ENCODE measurements around the gene SLC51B. TPM values are rescaled to one million over a fixed set of nuclear protein-coding genes. Genes with fewer than 3 reads are reported as not detected.
A peak's percentile ranks its signal among the peaks of the same experiment; 100 is the strongest.

Gene SLC51B
- total RNA-seq, 1 experiment from 2014 or later, result 0.36 TPM

DNA sequence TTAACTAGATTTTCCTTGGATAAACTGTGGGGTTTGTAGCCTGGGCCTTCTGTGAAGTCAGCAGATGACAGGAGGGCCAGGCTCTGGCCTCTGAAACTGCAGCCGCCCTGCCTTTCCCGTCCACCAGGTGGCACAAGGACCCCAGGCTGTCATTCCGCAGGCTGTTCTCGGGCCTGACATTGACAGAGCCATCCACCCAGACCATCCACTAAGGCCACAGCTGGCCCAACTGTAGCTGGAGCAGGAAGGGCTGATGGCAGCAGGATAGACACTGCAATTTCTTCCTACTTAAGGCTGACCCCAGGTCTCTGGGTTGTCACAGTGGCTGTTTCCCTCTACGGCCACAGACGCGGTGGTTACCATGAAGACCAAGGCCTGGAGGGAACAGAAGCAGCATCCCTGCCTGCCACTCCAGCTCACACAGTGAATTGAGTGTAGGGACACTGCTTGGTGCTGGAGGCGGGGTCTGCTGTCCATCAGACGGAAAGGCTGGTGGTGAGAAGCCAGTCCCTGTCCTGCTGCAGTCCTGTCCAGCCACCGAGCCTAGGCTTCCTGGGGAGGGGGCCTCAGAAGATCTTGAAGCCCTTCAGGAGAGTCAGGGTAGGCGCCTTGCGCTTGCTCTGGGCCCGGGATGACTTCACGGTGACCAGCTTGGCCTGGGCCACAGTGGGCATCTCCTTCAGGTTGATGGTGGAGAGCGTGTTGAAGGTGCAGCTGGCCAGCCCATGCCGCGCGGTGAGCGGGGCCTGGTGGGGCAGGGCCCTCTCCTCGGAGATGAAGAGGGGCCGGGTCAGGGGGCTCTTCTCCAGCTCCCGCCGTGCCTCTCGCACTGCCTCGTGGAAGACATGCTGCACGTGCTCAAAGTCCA is 9.4 kb downstream of the SLC51B start:
- H3K36me3 ChIP-seq, result no peaks in the 10 kb centered on the region
- H3K27me3 ChIP-seq, result no peaks in the 10 kb centered on the region
- DNase-seq, result peak; percentile 81 to 89
- H3K4me3 ChIP-seq, result no peak overlapping the region
- H3K9me3 ChIP-seq (replicated peaks), result no peaks in the 10 kb centered on the region
- no peak overlapping the region; the same call in 1 of the 2 replicates for H3K27ac ChIP-seq
- peaks cover 34% of the 10 kb centered on the region for H3K4me1 ChIP-seq

DNA sequence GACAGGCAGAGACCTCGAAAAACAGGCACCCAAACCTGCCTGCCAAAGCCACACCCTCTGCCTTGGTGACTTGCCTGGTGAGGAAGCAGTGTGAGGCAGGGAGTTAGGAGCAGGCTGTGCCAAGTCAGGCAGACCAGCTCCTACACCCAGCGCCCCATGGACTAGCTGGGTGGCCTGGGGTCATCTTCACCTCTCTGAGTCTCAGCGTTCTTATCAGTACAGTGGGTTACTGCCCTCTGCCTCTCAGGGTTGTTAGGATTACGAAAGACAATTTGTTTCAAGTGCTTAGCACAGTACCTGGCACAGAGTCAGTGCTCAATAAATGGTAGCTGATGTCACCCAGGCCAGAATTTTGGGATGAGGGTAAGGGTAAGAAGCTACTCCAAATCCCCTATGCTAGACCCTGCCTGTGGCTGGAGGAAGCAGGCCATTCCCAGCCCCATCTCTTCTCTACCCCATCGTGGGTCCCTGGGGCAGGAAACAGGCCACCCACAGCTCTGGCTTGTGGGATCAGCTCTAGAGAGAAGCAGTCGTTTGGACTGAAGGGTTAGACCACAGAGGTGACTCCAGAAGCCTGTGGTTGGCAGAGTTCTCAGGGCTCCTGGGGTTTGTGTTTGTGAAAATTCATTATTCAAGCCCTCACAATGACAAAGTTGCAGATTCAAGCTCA is 10.1 kb downstream of the SLC51B start:
- Histone ChIP-seq H3K4me3 (no peak overlapping the region), H3K4me1 (peaks cover 31% of the 10 kb centered on the region), H3K27ac (peak overlapping the region; percentile 13; the same call in 1 of the 2 replicates), H3K36me3 (no peaks in the 10 kb centered on the region), H3K9me3 (replicated peaks) (no peaks in the 10 kb centered on the region), H3K27me3 (no peaks in the 10 kb centered on the region)
- peak; percentile 65 to 66 for DNase-seq

DNA sequence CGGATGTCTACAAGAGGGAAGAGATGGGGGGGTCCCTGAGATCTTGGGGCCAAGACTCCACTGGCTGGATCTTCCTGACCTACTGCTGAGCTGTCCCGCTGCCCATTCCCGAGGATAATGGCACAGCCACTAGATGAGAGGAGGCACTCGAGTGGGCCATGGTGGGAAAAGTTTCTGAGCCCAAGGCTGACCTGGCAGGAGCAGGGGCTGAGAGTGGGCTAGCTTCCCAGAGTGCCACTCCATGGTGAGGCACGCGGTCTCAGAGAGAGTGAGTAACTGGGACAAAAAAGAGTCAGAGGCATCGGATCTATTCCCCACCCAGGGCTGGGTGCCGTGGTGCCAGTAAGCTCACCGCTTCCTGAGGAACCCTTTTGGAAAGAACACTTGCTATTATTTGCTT is 10.9 kb downstream of the SLC51B start:
- H3K4me1 ChIP-seq, result peaks cover 31% of the 10 kb centered on the region

DNA sequence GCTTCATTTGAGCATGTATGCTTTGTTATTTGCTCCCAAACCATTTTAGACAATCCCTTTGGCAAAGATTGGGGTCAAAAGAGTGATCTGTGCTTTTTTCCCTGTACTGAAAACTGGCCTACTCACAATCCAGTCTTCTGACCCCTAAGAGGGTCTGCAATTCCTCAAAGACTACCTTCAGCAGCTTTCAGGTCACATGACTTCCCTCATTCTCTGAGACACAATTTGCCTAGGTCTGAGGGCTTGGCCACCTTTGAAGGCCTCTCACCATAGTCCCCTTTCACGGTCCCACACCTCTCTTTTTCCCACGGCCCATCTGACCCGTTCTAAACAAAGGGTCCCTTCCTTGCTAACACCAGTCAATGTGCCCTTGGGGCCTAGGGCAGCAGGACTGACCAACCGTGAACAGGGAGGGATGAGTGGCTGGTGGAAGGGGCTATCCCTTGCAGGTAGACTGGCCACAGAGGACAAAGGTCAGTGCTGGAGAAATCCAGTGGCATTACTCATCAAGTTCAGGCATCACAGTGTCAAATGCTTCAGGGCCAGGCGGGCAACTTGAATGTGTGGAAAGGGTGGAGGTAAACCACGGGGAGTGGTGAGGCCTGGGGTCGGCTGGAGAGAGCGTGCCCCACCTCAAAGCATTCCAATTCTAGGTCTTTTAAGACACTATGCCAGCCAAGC is 11.8 kb downstream of the SLC51B start:
- Histone ChIP-seq H3K9me3 (replicated peaks) (no peaks in the 10 kb centered on the region), H3K36me3 (no peaks in the 10 kb centered on the region), H3K4me3 (no peak overlapping the region), H3K27me3 (no peaks in the 10 kb centered on the region), H3K27ac (no peak overlapping the region), H3K4me1 (peaks cover 31% of the 10 kb centered on the region)
- no peak for DNase-seq

More for the DNA sequence above, 10.9 kb downstream of the SLC51B start:
- Histone ChIP-seq H3K27me3 (no peaks in the 10 kb centered on the region), H3K36me3 (no peaks in the 10 kb centered on the region), H3K4me3 (no peak overlapping the region), H3K9me3 (replicated peaks) (no peaks in the 10 kb centered on the region), H3K27ac (no peak overlapping the region)
- DNase-seq, result no peak

DNA sequence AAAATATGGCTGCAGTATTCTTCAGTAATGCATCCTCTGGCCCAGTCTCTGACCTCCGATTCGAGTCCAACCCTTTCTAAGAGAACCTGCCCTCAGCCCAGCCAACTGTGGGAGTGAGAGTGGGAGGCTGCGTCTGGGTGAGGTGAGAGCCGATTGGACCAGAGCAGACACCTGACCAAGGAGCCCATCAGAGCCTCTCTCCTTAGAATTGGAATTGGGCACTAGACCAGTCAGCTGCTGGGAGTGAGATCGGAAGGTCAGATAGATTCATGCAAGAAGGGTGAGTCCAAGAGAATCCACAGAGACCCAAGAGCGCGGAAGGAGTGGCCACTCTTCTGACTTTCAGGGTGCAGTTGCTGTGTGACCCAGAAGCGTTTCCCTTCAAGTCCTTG is 12.4 kb downstream of the SLC51B start:
- DNase-seq, result no peak
- Histone ChIP-seq H3K4me1 (peaks cover 31% of the 10 kb centered on the region), H3K9me3 (replicated peaks) (no peaks in the 10 kb centered on the region), H3K4me3 (no peak overlapping the region), H3K27ac (no peak overlapping the region), H3K36me3 (no peaks in the 10 kb centered on the region), H3K27me3 (no peaks in the 10 kb centered on the region)

DNA sequence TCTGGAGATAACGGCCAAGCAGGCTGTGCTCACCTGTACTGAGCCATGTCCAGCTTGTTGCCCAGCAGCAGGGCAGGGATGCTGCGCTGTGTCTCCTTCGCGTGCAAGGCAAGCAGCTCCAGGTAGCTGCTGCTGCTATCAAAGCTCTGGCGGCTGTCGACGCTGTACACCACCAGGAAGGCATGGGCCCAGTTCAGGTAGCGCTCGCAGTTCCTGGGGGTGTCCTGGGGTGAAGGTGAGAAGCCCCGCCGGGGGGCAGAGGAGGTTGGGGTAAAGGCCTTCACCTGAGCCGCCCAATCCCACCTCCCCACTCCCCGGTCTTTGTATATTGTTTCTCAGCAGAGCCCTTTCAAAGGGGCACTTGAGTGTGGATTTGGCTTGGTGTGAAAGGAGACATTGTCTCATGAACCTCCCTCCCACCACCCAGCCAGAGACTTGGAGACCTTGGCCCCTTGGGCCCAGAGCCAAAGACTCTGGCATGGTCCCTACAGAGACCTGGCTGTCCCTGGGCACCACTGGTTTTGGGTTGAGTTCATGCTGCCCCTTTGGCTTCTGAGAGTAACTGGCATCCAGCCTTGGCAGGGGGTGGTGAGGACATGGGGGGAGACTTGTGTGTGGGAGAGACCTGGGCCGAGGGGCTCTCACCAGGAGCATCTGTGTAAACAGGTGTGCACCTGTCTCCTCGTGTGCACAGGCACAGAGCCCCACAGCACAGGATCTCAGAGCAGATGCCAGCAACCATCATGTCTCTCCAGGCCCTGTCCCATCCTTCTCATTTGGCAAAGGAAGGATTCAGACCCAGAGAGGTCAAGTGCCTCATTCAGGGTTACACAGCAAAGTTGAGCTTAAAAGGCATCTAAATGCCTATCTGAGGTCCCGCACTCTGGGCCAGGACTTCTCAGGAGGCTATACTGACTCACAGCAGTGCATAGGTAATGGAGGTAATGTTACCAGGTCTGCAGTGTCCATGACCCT is 13.5 kb downstream of the SLC51B start:
- Histone ChIP-seq H3K27me3 (no peaks in the 10 kb centered on the region), H3K4me3 (no peak overlapping the region), H3K27ac (no peak overlapping the region), H3K4me1 (peaks cover 31% of the 10 kb centered on the region), H3K9me3 (replicated peaks) (no peaks in the 10 kb centered on the region), H3K36me3 (no peaks in the 10 kb centered on the region)
- no peak for DNase-seq

DNA sequence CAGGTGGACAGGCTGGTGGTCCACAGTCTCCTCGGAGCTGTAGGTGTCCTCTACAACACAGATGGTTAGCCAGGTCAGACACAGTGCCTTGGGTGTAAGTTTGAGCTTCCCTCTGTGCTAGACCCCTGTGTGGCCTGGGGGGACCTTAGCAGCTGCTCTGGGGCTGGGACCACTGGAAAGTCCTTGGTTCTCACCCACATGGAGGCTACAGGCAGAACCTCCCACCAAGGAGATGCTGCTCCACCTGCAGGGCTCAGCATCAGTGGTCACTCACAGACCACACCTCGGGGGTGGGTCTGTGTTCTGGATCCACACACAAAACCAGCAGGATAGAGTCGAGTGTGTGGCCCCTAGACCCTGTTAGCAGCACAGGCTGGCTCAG is 14.2 kb downstream of the SLC51B start:
- Histone ChIP-seq H3K4me3 (no peak overlapping the region), H3K27ac (no peak overlapping the region), H3K4me1 (peaks cover 31% of the 10 kb centered on the region), H3K27me3 (no peaks in the 10 kb centered on the region), H3K9me3 (replicated peaks) (no peaks in the 10 kb centered on the region), H3K36me3 (no peaks in the 10 kb centered on the region)
- no peak for DNase-seq

DNA sequence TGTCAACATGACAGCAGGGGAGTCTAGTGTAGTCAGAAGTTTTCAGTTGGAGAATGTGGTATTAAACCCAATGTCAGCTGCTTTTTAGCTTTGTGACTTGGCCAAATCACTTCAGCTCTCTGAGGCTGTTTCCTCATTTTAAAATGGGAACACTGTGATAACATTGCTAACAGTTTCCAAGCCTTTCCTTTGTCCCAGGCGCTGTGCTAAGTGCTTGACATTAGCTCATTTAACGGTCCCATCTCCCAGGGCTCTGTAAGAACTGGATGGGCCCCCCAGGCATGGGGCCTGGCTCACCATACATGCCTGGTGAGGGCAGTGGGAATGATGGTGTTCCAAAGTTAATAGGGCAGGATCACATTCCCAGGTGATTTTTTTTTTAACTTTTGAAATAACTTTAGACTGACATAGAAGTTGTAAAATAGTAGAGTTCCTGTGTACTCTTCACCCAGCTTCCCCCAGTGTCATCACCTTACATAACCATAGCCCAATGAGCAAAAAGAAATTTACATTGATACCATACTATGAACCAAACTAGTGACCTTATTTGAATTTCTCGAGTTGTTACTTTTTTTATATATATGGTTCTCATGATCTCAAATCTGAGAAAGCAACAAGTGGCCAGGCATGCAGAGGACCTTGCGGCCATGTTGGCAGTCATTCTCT is 14.9 kb downstream of the SLC51B start:
- H3K9me3 ChIP-seq (replicated peaks), result no peaks in the 10 kb centered on the region
- H3K27me3 ChIP-seq, result no peaks in the 10 kb centered on the region
- peaks cover 24% of the 10 kb centered on the region for H3K4me1 ChIP-seq
- H3K27ac ChIP-seq, result no peak overlapping the region
- H3K4me3 ChIP-seq, result no peak overlapping the region
- no peaks in the 10 kb centered on the region for H3K36me3 ChIP-seq
- DNase-seq, result no peak

DNA sequence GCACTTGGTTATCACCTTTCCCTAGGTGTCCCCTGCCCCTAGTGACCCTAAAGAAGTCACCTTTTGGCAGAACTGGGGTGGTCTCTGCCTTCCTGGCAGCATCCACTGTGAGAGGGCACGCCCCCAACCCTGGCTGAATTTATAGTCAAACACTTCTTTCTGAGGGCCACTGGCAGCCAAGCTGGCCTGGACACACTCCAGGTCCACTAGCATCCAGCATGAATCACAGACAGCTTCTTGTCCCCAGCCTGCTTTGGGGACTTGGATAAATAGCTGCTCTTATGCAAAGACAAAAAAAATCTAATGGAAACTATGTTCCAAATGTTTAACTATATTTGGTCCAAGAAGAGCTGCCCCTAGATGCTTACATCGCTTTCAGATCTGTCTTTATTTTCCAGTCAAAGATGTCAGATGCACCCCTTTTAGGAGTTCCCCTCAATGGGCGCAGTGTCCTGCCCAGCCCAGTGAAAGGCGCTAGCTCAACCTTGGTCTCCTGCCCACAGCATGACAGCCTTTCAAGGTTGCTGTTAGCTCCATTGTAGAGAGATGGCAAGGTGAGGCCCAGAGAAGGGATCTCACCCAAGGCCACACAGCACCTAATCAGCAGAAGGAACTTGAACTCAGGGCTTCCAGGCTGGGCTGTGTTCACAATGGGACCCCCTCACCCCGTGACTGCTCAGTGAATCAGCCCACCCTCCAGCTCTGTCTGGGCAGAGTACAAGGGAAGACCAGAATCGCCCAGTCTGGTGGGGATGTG is 15.6 kb downstream of the SLC51B start:
- H3K27ac ChIP-seq, result no peak overlapping the region
- no peak for DNase-seq
- no peak overlapping the region for H3K4me3 ChIP-seq
- H3K9me3 ChIP-seq (replicated peaks), result no peaks in the 10 kb centered on the region
- no peaks in the 10 kb centered on the region for H3K27me3 ChIP-seq
- no peaks in the 10 kb centered on the region for H3K36me3 ChIP-seq
- peaks cover 16% of the 10 kb centered on the region for H3K4me1 ChIP-seq

DNA sequence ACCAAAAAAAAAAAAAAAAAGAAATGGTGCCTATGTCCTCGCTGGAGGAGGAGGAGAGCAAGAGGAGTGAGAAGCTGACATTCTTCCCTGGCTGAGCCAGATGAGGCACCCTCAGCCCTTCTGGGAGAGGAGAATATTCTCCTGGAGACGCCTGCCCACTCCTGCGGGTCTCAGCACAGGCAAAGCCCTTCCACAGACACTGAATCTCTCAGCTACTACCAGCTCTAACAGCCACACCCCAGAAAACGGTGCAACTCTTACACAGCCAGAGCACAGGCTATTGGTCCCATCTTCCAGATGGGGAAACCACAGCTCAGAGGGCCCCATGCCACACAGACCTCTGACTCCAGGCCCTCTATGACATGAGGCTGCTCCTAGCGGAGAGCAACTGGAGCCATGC is 16.9 kb downstream of the SLC51B start:
- DNase-seq, result no peak
- no peak overlapping the region for H3K27ac ChIP-seq
- H3K4me1 ChIP-seq, result peaks cover 7% of the 10 kb centered on the region

DNA sequence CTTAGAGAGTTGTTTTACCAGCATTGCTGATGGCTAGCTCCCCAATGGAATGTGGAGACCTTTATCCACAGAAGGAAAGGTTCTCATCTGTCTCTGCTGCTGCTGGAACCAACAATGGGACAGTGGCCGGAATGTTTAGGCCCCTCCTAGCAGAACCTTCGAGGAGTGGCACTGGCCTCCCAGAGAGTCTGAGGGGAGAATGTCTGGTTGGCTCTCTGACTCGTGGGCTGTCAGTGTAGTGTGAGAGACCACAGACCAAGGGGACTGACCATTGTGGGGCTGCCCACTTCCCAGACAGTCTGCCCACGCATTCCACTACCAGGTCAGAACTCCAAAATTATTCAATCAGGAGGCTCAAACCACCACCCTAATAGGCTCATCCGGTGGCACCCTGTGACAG is 17.5 kb downstream of the SLC51B start:
- peaks cover under 1% of the 10 kb centered on the region; the same call in 1 of the 2 replicates for H3K4me1 ChIP-seq
- H3K4me3 ChIP-seq, result no peak overlapping the region
- H3K27me3 ChIP-seq, result no peaks in the 10 kb centered on the region
- DNase-seq, result no peak
- H3K27ac ChIP-seq, result no peak overlapping the region
- H3K9me3 ChIP-seq (replicated peaks), result no peaks in the 10 kb centered on the region
- no peaks in the 10 kb centered on the region for H3K36me3 ChIP-seq

More for the DNA sequence above, 16.9 kb downstream of the SLC51B start:
- no peaks in the 10 kb centered on the region for H3K27me3 ChIP-seq
- H3K4me3 ChIP-seq, result no peak overlapping the region
- no peaks in the 10 kb centered on the region for H3K36me3 ChIP-seq
- no peaks in the 10 kb centered on the region for H3K9me3 ChIP-seq (replicated peaks)

DNA sequence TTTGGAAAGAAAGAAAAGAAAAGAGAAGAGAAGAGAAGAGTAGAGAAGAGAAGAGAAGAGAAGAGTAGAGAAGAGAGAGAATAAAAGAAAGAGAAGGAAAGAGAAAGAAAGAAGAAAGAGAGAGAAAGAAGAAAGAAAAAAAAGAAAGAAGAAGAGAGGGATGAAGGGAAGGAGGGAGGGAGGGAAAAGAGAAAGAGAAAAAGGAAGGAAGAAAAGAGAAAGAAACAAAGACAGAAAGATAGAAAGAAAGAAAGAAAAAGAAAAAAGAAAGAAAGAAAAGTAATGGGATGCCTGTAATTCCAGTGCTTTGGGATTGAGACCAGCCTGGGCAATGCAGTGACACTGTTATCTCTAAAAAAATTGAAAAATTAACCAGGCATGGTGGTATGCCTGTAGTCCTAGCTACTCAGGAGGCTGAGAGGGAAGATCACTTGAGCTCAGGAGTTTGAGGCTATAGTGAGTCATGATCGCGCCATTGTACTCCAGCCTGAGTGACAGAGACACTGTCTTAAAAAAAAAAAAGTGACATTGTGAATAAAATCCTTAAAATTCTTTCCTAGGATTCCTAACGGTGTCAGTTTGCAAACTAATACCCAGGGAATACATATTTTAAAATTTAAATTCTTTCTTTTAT is 20.9 kb downstream of the SLC51B start:
- peaks cover 10% of the 10 kb centered on the region; the same call in 1 of the 2 replicates for H3K4me1 ChIP-seq
- H3K27ac ChIP-seq, result no peak overlapping the region
- H3K27me3 ChIP-seq, result no peaks in the 10 kb centered on the region
- DNase-seq, result no peak
- H3K9me3 ChIP-seq (replicated peaks), result no peaks in the 10 kb centered on the region
- no peak overlapping the region for H3K4me3 ChIP-seq
- no peaks in the 10 kb centered on the region for H3K36me3 ChIP-seq

All from SJCRH30 (cell line).